HPDE6-E6E7 (cell line): ENCODE data around the gene ARHGAP6.

Source experiments
- DNase-seq: peaks from one replicate; pipeline ENCODE4 v3.0.0; 2011; ENCODE audit warnings: missing footprints; ENCODE audit errors: extremely low spot score

ARHGAP6 gene

GRCh38 chrX:11461201-11462001, 204.3 kb downstream of the ARHGAP6 start:
- DNase-seq: no peak

- DNase-seq: no peak
These were observed 205.4 kb downstream of the ARHGAP6 start for GRCh38 chrX:11460347-11460746.

GRCh38 chrX:11458170-11458569, 207.6 kb downstream of the ARHGAP6 start:
- DNase-seq: no peak

- no peak for DNase-seq
These were observed 214.6 kb downstream of the ARHGAP6 start for GRCh38 chrX:11451151-11451550.

GRCh38 chrX:11450354-11450753, 215.4 kb downstream of the ARHGAP6 start:
- DNase-seq: no peak

DNA sequence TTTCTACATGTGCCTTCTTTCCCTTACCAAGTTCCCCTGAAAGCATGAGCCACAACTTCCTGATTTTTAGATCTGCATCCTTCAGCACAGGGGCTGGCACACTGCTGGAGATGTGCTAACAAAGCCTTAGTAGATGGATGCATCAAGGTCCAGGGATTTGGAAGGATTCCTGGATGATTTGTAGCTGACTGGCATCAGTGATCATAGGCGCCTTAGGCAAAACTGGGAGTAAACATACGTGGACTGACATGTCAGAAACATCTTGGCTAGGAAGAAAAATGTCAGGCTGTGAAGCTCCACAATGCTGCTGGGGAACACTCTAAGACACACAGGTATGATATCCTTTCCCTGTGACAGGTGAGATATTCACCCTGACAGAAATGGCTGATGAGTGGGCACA, 216.1 kb downstream of the ARHGAP6 start:
- no peak for DNase-seq

DNA sequence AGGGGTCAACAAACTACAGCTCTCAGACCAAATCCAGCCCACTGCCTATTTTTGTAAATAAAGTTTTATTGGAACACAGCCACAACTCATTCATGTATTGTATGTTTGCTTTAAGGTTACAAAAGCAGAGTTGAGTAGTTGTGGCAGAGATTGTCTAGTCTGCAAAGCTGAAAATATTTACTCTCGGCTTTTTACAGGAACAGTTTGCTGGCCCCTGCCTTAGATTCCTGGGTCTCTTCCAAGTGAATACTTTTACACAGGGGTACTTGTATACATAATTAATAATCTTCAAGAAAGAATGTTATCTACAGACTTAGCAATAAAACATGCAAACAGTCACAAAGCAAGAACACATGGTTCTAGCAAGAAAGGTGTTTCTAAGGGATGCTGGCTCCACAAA, 218.3 kb downstream of the ARHGAP6 start:
- DNase-seq: no peak

DNA sequence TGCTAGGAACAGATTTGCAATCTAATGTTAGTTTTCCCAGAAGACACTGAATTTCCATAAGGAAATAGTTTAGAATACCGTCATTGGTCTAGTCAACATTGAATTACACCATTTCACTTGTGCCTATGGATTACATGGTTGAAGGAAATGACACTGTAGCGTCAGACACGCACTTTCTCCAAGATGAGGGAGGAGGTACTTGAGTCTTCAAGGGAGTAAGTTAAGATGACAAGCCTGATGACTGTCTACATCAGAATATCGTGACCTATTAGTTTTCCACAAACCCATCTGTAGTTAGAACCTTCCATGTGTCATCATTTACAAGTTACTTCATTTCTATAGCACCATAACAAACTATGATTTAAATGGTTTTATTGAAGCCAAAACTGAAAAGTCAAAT, 218.8 kb downstream of the ARHGAP6 start:
- DNase-seq: no peak

GRCh38 chrX:11446336-11446735, 219.4 kb downstream of the ARHGAP6 start:
- no peak for DNase-seq

DNA sequence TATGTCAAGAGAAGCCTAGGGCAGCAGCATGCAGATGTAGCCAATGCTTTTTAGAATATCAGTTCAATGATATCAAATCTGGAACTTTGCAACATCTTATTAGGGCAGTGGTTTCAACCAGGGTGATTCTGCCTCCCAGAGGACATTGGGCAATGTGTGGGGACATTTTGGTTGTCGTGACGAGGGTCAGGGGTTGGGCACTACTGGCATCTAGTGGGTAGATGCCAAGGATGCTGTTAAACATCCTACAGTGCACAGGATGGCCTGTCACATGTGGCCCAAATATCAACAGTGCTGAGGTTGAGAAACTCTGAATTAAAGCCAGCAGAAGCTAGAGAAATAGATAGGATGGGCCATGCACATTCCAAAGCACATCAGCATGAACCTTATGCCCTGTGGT, 220.2 kb downstream of the ARHGAP6 start:
- no peak for DNase-seq

GRCh38 chrX:11444052-11444451, 221.7 kb downstream of the ARHGAP6 start:
- DNase-seq: no peak

GRCh38 chrX:11439846-11440245, 225.9 kb downstream of the ARHGAP6 start:
- DNase-seq: no peak

DNA sequence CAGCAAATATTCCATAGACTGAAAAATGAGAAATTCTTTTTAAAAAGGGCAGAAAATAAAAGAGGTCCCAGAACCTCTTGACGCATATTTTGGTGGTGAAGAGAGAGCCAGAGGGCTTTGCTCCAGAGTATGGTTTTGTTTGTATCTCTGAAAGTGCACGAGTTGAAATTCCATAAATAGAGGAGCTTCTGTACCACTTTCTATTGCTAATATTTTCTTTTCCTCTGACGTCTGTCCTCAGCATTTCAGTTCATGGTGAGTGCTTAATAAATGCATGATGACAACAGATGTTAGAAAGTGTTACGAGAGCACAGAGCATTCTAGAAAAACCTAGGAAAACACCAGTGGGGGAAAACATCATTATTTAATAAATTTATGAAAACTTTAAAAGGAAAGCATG, 227.0 kb downstream of the ARHGAP6 start:
- DNase-seq: no peak

- no peak for DNase-seq
These were observed 227.4 kb downstream of the ARHGAP6 start for GRCh38 chrX:11438380-11438723.

- no peak for DNase-seq
These were observed 227.9 kb downstream of the ARHGAP6 start for GRCh38 chrX:11437642-11438379.

DNA sequence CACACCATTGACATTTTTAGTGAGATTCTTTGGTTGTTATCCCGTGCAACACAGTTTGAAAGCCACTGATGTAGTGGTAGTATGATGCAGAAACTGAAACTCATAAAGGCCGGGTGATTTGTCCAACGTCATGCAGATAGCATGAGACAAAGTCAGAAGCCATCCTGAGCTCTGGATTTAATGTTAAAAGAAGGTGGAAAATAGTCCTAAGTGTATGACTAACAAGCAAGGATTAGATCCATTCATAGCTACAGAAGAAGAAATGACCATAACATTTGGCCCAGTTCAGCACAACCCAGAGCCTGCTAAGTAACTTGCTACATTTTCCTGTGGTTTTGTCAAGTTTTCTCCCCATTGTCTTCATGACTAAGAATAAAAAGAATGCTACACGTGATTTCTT, 230.2 kb downstream of the ARHGAP6 start:
- no peak for DNase-seq

GRCh38 chrX:11434607-11435006, 231.1 kb downstream of the ARHGAP6 start:
- DNase-seq: no peak

DNA sequence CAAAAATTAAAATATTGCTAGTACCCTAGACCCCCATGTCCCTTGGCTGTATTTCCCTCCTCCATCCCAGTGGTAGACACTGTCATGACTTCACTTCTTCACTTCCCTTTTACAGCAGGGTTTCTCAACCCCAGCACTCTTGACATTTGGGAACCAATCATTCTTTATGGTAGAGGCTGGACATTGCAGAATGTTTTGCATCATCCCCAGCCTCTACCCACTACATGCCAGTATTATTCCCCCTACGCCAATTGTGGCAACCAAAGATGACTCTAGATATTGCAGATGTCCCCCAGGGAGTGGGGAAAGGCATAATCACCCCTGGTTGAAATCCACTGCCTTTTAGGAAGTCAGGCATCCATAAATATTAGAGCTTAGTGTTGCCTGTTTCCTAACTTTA, 233.9 kb downstream of the ARHGAP6 start:
- DNase-seq: no peak

DNA sequence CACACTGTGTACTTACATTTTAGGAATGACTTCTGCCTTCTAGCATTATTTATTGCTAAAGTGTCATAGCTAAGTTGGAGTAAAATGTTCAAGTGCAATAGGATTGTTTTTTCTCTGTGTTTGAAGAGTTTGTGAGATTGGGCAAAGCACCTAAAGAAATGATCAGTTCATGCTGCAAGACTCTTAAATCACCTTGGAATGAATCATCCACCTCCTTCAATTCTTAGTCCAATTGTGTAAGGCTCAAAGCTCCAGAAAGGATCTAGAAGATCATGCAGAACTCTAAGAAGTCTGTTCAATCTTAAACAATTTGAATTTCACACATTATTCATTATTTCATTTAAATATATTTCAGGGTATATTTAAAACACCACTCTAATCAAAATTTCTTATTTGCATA, 235.4 kb downstream of the ARHGAP6 start:
- no peak for DNase-seq

DNA sequence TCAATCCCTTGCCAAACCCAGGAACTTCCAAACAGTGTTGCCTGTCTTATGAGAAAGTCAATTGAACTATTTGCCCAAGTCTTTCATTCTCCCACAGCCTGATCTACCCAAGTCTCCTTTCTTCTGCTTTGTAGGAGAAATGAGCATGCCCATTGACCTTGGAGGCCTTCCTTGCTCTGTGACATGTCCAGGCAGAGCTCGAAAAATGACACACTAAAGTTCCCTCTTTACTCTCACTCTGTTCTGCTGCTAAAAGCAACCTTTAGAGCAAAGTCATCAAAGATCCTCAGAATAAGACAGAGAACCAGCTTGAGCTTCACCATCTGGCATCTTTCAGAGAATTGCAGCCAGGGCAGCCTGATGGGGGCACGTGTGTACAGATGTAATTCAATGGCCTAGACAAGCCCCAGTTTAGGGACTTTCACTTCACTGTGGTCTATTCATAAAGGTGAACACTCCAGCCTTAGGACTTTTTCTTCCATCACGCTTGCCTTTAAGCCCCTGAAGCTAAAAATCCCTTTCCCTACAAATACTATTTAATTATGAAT, 236.1 kb downstream of the ARHGAP6 start:
- DNase-seq: no peak

GRCh38 chrX:11427453-11428071, 238.2 kb downstream of the ARHGAP6 start:
- no peak for DNase-seq

DNA sequence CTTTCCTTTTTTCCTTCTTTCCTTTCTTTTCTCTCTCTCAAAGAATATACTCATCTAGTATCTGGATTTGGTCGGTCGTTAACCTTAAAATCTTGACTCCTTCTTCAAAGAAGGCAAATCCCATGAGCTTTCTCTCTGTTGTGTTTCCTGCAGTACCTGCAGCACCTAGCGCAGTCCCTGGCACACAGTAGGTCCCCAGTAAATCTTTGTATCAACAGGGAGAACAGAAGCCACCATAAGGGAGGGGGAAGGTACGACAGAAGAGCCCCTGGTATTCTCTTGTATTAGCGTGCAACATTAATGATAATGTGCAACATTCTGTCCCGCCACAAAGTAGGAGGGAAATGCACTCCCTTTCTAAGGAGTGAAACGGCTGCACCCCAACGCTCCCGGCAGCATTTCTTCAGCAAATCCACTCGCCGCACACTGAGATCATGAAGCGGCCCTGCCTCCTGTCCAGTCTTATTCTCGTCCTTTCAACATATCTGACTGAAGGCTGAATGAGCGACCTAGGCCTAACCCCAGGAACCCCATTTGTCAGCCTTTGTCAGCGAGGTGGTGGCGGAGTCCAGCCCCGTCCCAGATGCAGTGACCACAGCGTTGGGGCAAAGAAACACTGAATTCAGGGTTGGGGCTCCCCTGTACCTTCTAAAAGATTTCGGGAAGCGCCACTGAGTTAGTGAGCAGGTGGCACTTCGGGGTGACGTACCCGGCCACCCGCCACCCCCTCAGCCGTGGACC, 238.8 kb downstream of the ARHGAP6 start:
- no peak for DNase-seq
